DMS114 treated with DMSO at 0.1 percent for 48 hours (cell line): ENCODE data around the gene ATP8B4.

Experiments used
- DNase-seq: peaks from one replicate; lab custom pipeline; 2025; ENCODE audit not compliant: unreplicated experiment; lab: John Stamatoyannopoulos, UW

ATP8B4 gene

DNA sequence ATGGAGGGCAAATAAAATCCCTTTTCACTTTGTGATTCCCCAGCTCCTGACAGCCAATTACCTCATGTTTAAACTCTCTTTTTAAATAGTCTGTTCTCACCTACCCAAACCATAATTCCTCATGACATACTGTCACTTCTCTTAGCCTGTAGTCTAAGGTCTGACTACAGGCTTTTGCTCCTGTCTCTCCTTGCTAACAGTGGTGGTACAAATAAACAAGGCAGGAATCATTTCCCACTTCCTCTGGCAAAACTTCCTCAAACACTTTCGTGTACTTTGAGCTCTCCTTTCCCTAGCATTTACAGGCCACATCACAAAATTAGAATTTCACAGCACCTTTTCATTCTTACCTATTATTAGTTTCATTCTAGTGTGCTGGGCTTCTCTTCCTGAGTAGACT is 51.8 kb downstream of the ATP8B4 start:
- DNase-seq = no peak

DNA sequence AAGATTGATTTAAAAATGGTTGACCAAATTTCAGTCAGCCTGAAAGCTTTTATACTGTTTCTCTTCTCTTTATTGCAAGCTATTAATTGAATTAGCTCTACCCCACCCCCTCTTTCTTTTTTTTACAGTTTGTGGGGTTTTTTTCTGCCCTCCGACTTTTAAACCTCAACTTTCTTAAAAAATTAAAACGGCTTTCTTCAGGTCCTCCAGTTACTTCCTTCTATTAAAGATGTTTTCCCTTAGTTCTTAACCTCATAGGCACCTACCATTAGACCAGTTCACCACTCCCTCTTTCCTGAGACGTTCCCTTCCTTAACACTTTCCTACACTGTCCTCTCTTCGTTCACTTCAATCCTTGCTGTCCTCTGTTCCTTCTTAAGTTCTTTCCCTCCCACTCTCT is 52.4 kb downstream of the ATP8B4 start:
- DNase-seq = no peak

DNA sequence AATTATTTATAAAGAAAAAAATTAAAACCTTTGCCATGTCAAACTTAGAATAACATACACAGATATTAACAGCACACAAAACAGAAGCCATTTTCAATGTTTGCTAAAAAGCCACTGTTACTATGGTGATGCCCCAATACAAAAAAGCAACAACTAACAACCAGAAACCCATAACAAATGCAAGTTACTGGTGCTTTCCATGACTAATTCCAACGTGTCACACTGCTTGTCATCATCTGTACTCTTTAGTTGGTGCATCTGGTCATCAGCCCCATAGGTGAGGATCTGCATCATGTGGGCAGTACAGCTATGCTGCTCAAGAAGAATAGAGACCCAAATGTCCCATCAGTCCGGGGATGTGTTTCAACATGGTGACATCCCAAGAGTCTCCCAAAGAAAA is 52.8 kb downstream of the ATP8B4 start:
- DNase-seq = no peak

DNA sequence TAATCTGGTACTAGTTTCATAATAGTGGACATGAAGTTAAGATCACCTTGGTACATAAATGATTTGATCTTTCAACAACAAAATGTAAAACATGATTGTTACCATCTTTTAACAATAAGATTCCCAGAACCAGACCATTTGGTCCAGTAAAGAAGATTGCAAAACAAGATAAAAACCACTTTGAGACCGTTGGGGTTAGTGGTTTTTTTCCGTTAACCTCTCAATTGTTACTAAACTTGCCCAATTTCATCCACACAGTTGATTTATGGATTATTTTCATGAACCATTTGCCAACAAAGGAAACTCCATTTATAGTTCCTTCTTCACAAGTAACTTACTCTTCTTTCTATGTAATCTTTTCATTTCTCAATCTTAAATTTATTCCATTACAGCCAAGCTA is 53.8 kb downstream of the ATP8B4 start:
- DNase-seq = no peak

DNA sequence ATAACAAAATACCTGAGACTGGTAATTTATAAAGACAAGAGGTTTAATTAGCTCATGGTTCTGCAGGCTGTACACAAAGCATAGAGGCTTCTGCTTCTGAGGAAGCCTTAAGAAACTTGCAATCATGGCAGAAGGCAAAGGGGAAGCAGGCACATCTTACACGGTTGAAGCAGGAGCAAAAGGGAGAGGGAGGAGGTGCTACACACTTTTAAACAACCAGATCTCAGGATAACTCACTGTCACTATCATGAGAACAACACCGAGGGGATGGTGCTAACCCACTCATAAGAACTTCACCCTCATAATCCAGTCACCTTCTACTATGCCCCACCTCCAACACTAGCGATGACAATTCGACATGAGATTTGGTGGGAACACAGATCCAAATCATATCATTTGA is 54.4 kb downstream of the ATP8B4 start:
- DNase-seq = no peak

DNA sequence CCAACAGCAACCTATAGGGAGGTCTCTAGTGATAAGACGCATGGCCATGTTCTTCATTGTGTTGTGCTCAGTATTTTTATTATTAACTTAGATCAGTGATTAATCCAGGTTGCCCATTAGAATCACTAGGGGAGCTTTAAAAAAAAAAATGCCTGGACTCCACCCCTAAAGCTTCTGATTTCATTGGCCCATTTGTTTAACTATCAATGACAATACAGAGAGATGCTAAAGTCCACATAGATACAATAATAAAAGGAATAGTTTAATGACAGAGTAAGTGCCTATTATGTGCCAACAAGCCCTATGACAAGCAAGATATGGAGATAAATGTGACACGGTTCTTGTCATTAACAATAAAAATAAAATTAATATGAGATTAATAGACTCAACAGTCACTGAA is 55.8 kb downstream of the ATP8B4 start:
- no peak for DNase-seq

DNA sequence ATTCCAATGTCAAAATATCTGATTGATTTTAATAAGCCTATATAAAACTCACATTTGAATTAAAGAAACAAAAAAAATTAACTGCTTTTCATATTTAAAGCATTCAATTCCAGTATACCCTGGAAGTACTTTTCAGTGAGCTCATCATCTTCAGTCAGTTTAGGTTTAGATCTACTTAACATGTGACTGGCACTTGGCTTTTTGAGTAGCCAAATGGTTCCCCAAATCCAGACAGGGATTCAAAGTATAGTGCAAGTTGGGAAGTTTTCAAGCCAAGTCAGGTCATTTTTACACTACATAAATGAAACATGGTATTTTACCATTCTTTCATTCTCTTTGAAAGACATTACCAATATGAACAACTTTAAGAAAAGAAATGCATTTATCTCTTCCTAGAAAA is 57.5 kb downstream of the ATP8B4 start:
- no peak for DNase-seq

DNA sequence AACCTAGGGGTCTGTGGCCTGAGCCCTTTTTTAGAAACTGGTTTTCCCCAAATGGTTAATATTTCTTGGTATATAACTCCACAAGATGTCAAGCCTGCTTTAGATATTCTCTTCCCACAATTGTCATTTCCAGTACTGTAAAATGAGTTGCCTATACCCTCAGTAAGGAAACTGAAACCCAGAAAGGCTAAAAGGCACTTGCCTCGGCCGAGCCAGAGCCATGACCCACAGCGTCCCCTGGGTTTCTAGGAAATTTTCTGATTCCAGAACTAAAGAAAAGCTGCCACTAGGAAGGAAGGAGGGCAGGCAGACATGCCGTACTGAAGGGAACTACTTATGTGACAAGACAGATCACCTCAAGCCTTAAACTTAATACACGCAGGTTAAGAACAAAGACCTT is 59.1 kb downstream of the ATP8B4 start:
- no peak for DNase-seq

DNA sequence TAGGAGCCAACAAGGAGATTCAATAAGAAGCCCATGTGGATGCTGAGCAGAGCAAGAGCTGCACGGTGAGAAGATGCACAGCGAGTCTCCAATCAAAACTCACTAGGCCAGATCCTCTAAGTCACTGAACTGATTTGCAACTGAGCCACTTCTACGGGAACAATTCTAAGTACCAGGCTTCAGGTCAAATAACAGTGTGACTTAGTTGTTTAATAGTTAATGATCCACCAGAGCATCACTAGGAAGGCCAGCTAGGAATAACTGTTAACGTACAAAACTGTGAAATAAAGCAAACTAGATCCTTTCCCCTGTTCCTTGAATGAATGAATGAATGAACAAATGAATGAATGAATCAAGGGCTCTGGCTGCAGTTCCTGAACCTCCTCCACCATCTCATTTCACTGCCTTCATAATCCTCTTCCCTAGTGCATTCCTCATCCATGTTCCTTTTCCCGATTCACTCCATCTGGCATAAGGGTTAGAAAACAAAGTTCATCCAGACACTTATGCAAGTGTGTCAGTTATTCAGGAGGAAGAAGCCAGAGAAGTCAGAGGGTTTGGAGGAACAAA is 59.7 kb downstream of the ATP8B4 start:
- DNase-seq = no peak

DNA sequence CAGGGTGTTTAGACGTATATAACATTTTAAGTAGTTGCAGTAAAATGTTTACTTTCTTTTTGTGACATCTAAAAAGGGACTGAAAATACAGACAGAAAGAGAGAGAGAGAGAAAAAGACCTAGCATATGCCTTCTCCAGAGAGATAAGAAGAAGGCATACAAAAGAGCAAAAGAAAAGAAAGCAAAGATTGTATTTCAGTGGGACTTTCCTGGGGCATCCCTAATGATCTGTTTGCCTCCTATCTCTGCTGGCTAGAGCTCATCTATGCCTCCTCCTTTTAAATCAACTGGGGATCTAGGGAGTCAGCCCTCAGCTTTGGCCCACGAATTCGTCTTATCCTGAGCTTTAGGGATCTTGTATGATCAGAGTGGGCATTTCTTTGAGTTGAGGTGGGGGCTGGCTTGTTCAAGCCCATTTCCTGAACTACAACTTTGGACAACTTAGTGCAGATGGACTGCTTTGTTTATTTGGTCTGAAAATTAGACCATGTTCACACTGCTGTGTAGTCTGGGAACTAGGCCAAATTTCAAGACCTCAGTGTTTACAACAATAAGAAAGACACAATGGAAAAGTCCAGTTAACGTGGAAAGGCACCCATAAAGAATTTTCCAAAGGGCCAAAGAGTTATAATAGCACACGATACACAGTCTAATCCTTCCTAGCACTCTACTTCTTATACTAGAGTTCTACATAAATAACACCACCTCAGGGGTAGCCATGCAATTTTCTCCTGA is 61.0 kb downstream of the ATP8B4 start:
- DNase-seq = no peak

DNA sequence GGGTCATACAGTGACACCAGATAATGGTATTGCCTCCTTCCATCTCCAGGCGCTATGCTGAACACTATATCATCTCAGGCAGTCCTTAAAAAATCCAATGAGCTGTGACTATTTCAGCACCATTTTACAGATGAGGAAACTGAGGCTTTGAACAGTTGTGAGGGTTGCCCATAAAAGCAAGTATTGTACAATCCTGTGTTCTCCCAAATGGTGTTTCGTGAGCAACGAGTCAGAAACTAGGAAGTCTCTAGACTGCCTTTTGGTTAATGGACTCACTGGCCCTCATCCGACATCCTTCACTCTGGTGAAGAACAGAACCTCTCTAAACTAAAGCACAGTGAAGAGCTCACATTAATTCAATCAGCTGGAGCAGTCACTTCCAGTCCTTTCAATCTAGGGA is 61.8 kb downstream of the ATP8B4 start:
- no peak for DNase-seq

DNA sequence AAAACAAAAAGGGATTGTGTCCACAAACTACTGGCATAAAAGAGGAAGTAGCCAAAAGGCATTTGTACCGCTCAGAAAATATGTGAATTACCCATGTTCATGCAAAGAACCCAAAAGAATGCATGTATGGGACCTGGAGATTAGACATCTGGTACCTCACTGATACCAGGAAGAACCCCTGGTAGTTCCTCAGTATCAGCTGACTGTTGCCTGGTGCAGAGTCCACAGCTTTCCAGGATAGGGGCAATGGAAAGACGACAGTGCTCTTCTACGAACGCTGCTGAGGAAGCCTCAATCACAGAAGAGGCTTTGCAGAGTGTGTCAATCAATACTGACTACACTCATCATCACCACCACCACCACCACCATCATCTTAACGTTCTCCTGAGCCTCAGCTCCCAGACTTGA is 63.3 kb downstream of the ATP8B4 start:
- DNase-seq = no peak

DNA sequence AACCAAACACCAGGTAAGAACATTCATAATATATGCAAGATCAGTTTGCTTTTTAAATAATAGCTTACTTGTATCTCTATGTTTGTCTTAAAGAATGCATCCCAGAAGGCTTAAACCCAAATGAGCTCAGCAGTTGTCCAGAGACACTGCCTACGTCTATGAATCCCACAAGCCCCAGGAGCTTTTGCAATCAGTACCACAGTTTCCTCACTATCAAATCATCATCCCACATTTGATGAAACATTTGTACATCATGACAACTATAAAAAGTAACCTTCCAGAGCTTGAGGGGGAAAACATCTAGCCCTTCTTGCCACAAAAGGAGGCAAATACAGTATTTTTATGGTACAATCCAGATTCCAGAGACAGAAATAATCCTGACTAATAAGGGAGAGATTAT is 63.7 kb downstream of the ATP8B4 start:
- no peak for DNase-seq

DNA sequence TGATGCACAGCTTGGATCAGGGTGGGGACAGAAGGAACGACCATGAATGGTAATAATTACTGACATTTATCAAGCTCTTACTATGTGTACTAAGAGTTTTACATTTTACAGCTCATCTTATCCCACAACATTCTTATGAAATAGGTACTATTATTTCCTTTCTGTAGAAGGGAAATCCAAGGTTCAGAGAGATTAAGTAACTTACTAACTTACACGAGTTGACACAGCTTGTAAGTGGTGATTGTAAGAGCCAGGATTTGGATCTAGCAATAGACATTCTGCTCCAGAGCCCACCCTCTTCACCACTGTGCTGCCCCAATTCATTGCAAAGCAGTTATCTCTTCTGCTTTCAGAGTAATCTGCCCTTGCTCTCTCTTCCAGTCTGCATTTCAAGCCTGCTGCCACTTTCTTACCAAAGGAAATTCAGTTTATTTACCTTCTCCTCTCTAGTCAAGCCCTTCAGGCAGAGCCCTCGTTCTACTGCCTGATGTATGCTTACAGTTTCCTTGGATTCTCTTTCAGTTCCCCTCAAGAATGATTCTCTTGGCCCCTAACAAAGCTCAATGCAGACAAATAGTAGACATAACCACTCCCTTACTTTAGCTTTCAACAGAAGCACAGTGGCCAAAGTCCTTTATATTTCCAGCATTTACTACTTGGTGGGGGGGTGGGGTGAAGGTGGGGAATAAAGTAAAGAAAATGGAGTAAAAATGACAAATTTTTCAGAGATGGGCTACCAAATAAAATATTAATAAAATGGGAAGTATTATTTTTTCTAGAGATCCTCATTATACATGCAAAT is 65.8 kb downstream of the ATP8B4 start:
- DNase-seq = no peak

DNA sequence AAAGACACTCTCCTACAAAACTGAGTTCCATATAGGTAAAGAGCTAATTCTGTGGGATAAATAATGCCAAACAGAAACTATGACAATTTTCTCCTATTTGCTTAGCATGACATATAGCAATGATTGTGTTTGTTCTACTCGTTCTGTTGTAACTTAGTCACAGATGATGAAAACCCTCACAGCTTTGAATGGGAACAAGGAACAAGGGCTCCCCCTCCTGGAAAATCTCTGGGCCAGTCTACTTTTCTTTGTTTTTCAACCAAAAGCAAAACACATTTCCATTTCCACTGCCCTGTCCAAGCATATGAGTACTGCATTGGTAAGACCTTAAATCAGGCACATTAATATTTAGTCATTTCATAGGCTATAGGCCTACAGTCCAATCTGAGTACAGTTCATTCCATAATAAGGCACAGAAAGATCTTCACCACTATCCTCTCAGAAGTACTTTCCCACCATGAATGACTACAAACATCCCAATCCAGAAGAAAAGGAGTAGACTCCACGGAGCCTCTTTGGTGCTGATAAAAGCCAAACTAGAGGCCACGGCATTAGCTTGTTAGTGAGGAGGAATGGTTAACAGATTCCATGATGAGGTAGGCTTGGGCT is 67.1 kb downstream of the ATP8B4 start:
- DNase-seq = peak; percentile 43

DNA sequence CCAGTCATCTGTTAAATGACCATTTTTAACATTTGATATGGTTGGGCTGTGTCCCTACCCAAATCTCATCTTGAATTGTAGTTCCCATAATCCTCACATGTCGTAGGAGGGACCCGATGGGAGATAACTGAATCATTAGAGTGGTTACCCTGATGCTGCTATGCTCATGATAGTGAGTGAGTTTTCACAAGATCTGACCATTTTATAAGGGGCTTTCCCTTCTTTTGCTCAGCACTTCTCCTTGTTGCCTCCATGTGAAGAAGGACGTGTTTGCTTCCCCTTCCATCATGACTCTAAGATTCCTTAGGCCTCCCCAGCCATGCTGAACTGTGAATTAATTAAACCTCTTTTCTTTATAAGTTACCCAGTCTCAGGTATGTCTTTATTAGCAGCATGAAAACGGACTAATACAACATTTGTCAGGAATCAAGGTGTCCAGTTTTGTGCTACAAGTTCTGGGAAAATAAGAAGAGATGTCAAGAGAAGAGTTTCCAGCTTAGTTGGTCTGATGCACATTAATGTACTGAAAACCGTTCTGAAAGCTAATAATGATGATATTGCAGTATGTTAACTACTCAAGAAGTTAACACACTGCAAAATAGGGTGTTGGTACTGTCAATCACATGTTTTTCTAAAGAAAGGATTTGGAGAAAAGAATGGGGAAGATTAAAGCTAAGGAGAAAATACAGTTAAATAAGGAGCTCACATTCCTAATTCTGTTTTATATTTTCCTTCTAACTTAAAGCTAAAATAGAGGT is 67.9 kb downstream of the ATP8B4 start:
- no peak for DNase-seq

DNA sequence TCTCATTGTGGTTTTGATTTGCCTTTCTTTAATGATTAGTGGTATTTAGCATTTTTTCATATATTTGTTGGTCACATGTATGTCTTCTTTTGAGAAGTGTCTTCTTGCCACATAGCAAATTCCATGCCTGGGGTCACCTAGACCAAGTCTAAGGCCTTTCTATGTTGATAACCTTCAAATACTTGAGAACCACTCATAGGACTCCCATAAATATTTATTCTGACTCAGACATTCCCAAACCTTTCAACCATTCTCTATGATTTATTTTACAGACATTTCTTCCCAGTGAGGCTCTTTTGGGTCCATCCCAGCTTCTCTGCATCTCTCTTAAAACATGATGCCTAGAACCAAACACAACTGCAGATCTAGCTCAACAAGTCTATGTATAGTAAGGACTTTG is 69.2 kb downstream of the ATP8B4 start:
- DNase-seq = no peak

DNA sequence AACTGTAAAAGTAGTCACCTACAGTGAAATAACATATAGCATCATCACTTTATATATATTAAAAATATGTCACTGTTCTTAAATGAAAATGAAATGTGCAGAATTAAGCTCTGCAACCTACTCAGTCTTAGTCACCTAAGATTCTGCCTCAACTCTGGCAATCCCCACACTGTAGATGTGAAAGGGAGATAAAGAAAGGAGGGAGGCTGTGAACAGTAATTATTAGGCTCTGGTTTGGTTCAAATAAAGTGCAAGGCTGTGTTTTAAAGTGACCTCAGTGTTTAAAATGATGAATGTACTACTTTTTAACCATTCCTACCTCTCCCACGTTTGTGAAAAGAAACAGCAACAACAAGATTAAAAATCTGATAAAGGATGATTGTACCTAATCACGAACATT is 72.2 kb downstream of the ATP8B4 start:
- no peak for DNase-seq

DNA sequence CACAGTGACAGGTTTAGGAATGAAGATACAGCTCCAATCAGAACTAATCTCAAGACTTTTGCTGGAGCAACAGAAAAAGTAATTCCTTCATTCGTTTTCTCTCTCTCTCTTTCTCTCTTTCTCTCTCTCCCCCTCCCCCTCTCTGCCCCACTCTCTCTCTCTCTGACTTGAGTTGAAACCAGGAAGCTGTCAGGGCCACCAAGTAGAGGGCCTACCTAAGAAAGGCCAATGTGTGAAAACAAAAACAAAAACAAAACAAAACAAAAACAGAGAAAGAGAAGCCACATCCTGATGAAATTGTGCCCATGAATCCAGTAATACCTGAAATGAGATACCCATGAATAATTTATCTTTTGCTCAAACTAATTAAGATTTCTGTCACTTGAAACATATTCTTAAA is 72.9 kb downstream of the ATP8B4 start:
- DNase-seq = no peak

DNA sequence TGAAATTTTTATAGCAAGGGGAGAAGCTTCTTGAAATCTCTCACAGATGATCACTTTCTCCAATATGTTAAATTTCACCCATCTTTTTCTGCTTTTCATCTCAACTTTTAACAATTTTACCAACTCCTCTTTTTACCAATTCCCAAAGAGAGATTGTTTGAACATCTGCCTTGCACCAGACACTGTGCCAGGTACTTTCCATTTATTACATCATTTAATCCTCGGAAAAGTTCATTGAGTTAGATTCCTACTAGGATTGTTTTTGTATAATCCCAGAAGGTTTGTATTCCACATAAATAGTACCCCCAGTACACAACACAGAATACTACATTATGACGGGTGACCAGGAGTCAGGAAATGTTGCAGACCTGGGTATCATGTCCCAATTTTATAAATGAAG is 74.1 kb downstream of the ATP8B4 start:
- DNase-seq = no peak

DNA sequence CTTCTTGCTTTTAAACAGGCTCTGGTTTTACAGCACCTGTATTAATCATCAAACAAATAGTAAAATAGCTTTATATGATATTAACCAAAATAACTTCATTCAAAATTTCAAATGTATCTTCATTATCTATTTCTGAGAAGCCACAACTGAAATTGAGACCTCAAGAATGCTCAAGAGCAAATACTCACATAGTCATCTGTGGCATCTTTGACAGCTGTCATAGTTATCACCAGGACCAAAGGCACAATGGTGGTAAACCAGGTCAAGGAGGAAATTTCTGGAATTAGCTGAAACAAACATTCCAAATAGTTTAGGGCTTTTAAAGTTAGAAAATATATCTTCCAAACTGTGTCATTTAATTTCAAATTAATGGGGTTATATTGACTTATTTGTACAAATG is 74.6 kb downstream of the ATP8B4 start:
- no peak for DNase-seq
